GM18861 (cell line): ENCODE results near the gene GUCY1A2.

Experiments used
- ATAC-seq: cut with Tn5 transposase; IDR thresholded peaks from one replicate; pipeline ENCODE4 v1.9.1; 2021; ENCODE audit not compliant: unreplicated experiment

Gene GUCY1A2

GRCh38 chr11:106679181-106679580, 339.1 kb downstream of the GUCY1A2 start:
- no peak for ATAC-seq

DNA sequence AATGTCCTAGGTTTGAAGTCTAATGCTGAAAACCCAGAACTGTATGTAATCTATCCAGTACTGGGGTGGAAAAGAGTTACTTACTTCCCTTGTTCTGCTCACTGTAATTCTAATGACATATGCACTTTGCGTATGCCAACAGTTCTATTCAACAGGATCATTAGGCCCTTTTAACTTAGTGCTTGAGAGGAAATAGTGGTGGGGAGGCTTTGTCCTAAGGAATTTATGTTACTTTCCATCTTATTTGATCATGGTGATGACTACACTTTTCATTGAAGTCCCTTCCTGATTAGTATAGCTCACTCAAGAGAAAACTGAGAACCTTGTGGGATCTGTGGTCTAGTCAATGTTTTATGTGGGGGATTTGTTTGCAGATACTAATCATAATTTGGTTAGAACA, 348.2 kb downstream of the GUCY1A2 start:
- ATAC-seq: no peak

DNA sequence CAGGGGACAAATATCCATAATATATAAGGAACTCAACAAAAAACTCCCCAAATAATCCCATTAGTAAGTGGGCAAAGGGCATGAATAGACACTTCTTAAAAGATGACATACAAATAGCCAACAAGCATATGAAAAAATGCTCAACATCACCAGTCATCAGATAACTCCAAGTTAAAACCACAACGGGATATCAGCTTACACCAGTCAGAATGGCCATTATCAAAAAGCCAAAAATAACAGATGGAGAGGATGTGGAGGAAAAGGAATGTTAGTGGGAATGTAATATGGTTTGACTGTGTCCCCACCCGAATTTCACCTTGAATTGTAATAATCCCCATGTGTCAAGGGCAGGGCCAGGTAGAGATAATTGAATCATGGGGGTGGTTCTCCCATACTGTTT, 350.1 kb downstream of the GUCY1A2 start:
- no peak for ATAC-seq

- ATAC-seq: no peak
These were observed 361.6 kb downstream of the GUCY1A2 start for GRCh38 chr11:106656646-106657045.

DNA sequence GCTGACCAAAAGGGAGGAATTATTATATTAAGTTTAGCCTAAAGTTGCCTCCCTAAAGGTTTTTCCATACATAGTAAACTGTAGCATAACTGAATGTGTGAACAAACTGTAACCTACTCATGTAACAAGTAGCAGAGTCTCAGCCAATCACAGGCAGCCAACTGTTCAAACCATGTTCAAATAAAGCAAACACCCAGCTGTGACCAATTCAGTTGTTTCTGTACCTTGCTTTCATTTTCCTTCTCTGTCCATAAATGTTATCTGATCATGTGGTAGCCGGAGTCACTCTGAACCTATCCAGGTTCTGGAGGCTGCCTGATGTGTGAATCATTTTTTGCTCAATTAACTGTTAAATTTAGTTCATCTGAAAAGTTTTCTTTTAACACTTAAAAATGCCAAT, 373.5 kb downstream of the GUCY1A2 start:
- no peak for ATAC-seq

- ATAC-seq: no peak
These were observed 375.9 kb downstream of the GUCY1A2 start for GRCh38 chr11:106642331-106642730.

GRCh38 chr11:106632283-106632682, 386.0 kb downstream of the GUCY1A2 start:
- ATAC-seq: no peak

- no peak for ATAC-seq
These were observed 390.6 kb downstream of the GUCY1A2 start for GRCh38 chr11:106627694-106628093.

DNA sequence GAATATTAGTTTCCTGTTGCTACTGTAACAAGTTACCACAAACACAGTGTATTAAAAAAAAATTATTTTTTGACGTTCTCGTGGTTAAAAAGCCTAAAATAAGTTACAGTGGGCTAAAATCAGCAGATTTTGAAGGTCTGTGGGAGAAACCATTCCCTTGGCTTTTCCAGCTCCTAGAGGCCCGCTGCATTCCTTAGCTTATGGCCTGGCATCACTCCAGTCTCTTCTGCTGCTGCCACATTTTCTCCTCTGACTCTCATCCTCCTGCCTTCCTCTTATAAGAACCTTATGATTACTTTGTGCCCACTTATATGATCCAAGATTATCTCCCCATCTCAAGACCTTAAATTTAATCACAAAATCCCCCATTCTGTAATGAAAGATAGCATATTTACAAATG, 392.7 kb downstream of the GUCY1A2 start:
- no peak for ATAC-seq

DNA sequence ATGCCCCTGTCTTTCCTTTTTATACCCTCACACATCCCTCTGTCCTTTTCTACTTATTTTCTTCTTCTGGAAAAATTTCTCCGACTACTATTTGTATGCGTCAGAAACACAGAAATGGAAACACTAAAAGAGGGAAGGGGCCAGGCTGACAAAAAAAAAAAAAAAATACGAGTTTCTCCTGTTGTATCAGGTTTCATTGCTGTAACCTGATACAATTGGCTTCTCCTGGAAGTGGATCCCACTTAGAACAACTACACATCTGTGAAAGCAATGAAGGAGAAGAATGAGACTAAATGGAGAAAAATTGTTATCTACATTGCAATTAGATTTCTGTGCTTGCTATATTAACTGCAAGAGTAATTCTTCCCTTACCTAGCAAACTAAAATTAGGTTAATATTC, 393.9 kb downstream of the GUCY1A2 start:
- no peak for ATAC-seq
